ENCODE measurements around the gene RHOU. TPM values are rescaled to one million over a fixed set of nuclear protein-coding genes. Genes with fewer than 3 reads are reported as not detected.
"Not testable (repeated sequence)": the region's sequence is repeated elsewhere in the genome, so short reads cannot be mapped to it uniquely, and the experiment has no call there.

Gene RHOU
- 29.5 TPM for total RNA-seq
- long read RNA-seq, full-length matches to known transcripts, result 27 of 41 reads
- long read RNA-seq, partial matches to known transcripts, result 2 of 41 reads
- long read RNA-seq, other reads (novel, unspliced or antisense), result 12 of 41 reads

- DNase-seq (ENCODE audit: low spot score), result peak; percentile 94
Observed at GRCh38 chr1:228734881-228735801, at the start of gene RHOU. Gene RHOU (plus strand): TSS chr1:228735479. CDS start chr1:228735743, 264 bp downstream.

DNA sequence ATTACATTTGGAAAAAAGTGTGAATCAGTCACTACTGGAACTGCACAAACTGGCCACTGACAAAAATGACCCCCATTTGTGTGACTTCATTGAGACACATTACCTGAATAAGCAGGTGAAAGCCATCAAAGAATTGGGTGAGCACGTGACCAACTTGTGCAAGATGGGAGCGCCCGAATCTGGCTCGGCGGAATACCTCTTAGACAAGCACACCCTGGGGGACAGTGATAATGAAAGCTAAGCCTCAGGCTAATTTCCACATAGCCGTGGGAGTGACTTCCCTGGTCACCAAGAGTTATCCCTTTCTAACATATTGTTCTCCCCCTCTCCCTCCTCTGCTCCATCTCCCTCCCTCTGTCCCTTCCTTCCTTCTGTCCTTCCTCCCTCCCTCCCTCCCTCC lies 47.7 kb upstream of the RHOU start:
- no peak for DNase-seq (ENCODE audit: low spot score)

GRCh38 chr1:228689255-228689654 lies 46.0 kb upstream of the RHOU start:
- DNase-seq (ENCODE audit: low spot score), result no peak

GRCh38 chr1:228691211-228691610 lies 44.1 kb upstream of the RHOU start:
- DNase-seq (ENCODE audit: low spot score), result no peak

GRCh38 chr1:228691926-228692325 lies 43.4 kb upstream of the RHOU start:
- no peak for DNase-seq (ENCODE audit: low spot score)

DNA sequence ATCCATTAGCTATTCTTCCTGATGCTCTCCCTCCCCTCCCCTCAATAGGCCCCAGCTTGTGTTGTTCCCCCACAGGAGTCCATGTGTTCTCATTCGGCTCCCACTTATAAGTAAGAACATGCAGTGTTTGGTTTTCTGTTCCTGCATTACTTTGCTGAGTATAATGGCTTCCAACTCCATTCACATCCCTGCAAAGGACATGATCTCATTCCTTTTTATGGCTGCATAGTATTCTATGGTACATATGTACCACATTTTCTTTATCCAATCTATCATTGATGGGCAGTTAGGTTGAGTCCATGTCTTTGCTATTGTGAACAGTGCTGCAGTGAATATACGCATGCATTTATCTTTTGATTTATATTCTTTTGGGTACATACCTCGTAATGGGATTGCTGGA lies 40.8 kb upstream of the RHOU start:
- not testable (repeated sequence) for DNase-seq (ENCODE audit: low spot score)

- no peak for DNase-seq (ENCODE audit: low spot score)
Observed at GRCh38 chr1:228695015-228695955, 40.0 kb upstream of the RHOU start.

GRCh38 chr1:228697207-228698016 lies 37.9 kb upstream of the RHOU start:
- DNase-seq (ENCODE audit: low spot score), result no peak

GRCh38 chr1:228698017-228698329 lies 37.3 kb upstream of the RHOU start:
- DNase-seq (ENCODE audit: low spot score), result no peak

DNA sequence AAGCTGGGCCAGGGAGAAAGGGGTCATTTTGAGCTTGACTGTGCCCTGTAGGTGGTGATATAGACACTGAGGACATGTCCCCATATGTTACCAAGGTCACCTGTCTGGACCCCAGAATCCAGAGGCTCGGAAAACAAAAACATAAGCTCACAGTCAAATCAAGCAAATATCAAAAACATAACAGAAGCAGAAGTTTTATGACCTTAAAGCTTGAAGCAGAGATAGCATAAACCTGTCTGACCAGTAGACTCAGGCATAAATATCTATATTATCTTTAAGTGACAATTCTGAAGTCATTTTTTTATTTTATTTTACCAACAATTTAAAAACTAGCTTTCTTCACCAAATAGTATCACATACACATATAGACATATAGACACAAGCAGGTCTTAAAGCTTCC lies 32.8 kb upstream of the RHOU start:
- DNase-seq (ENCODE audit: low spot score), result no peak

GRCh38 chr1:228706305-228706704 lies 29.0 kb upstream of the RHOU start:
- no peak for DNase-seq (ENCODE audit: low spot score)

DNA sequence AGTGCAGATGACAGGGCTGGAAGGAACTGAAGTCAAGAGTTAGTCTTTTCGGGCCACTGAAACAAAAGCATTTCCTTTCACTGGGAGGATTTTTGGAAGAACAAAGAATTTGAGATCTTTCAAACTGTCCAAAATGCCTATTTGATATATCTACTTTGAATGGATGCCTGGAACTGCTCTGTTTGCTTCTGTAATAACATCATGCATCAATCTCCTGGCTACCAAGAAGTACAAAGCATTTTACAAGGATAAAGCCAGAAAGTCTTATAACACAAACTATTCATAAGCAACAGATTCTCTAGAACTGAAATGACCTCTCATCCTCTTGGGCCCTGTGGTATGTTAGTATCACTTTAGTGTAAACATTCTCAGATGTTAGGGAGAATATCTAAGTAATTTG lies 18.2 kb upstream of the RHOU start:
- DNase-seq (ENCODE audit: low spot score), result no peak

DNA sequence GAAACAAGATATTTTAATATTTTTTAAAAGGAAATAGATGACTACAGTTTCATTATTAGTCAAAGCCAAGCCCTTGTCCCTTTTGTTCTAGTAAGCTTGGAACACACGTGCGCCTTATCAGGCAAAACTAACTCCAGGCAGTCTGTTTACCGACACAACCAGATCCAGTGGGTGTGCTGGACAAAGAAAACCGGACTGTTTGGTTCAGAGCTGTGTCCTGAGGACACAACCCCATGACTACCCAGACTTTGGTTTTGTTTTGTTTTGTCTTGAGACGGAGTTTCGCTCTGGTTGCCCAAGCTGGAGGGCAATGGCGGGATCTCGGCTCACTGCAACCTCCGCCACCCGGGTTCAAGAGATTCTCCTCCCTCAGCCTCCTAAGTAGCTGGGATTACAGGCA lies 13.9 kb upstream of the RHOU start:
- no peak for DNase-seq (ENCODE audit: low spot score)

- no peak for DNase-seq (ENCODE audit: low spot score)
Observed at GRCh38 chr1:228723287-228723686, 12.0 kb upstream of the RHOU start.

DNA sequence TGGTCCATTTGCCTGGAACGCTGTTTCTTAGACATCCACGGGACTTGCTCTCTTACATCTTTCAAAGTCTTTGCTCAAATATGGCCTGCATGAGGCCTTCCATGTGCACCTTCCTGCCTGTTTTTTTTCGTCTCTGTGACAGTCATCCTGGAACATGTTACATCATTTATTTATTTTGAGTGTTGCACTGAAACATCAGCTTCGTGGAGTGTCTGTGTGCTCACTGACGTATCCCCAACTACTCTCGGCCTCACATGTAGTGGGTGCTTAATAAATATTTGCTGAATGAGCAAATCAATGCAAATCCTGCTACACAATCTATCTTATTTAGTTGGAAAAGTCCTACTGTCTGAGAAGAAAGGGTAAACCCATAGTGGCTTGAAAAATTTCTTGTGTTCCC lies 11.4 kb upstream of the RHOU start:
- DNase-seq (ENCODE audit: low spot score), result no peak

- no peak for DNase-seq (ENCODE audit: low spot score)
Observed at GRCh38 chr1:228725178-228725577, 10.1 kb upstream of the RHOU start.

GRCh38 chr1:228727681-228728171 lies 7.6 kb upstream of the RHOU start:
- no peak for DNase-seq (ENCODE audit: low spot score)

- DNase-seq (ENCODE audit: low spot score), result no peak
Observed at GRCh38 chr1:228732426-228732825, 2.9 kb upstream of the RHOU start.

DNA sequence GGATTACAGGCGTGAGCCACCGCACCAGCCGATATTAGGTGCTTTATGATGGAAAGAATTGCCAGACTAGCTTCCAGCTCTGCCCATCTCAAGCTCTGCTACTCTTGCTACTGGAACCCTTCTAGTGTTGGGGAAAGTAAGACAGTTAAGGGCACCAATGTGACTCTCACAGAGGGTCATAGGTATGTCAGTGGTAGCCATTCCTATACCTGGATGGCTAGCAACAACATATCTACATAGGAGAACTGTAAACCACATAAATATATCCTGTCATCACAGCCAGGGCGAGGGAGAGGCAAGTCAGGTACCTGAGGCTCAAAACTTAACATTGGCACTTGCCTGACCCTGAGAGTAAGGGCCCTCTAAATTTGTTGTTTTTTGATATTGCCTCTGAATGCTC lies 1.7 kb upstream of the RHOU start:
- no peak for DNase-seq (ENCODE audit: low spot score)

- no peak for DNase-seq (ENCODE audit: low spot score)
Observed at GRCh38 chr1:228735871-228736586, 750 bp downstream of the RHOU start.
